SK-N-SH (cell line): ENCODE results near the gene MID1IP1. TPM values are rescaled to one million over a fixed set of nuclear protein-coding genes. Genes with fewer than 3 reads are reported as not detected.
A peak's percentile ranks its signal among the peaks of the same experiment; 100 is the strongest.

ENCODE experiments used
- ELF1 ChIP-seq: IDR thresholded peaks from 2 replicates; pipeline ENCODE4 v1.4.0; 2012
- FOSL2 ChIP-seq: IDR thresholded peaks from 2 replicates; pipeline ENCODE4 v1.4.0; 2012; ENCODE audit warnings: low read depth, mild to moderate bottlenecking, moderate library complexity, borderline replicate concordance
- FOXM1 ChIP-seq: IDR thresholded peaks from 2 replicates; pipeline ENCODE4 v1.4.0; 2012; ENCODE audit warnings: low read depth, mild to moderate bottlenecking
- GABPA ChIP-seq: IDR thresholded peaks from 2 replicates; pipeline ENCODE4 v1.4.0; 2012; ENCODE audit warnings: low read depth, mild to moderate bottlenecking
- GATA2 ChIP-seq: sonication (generic); formaldehyde crosslinking; IDR thresholded peaks from 2 replicates; pipeline ENCODE4 v1.5.0; 2020; ENCODE audit warnings: mild to moderate bottlenecking, missing genetic modification reagents
- JUND ChIP-seq: IDR thresholded peaks from 2 replicates; pipeline ENCODE4 v1.4.0; 2012
- MEF2A ChIP-seq: IDR thresholded peaks from 2 replicates; pipeline ENCODE4 v1.4.0; 2012; ENCODE audit warnings: low read depth, borderline replicate concordance
- MXI1 ChIP-seq: IDR thresholded peaks from 2 replicates; pipeline ENCODE4 v1.6.1; 2012; ENCODE audit warnings: mild to moderate bottlenecking, low read depth, low read length, improper control_type of control experiment
- RXRA ChIP-seq: IDR thresholded peaks from 2 replicates; pipeline ENCODE4 v1.4.0; 2012; ENCODE audit warnings: low read depth, mild to moderate bottlenecking, borderline replicate concordance
- SIN3A ChIP-seq: IDR thresholded peaks from 2 replicates; pipeline ENCODE4 v1.6.1; 2012; ENCODE audit warnings: low read depth, mild to moderate bottlenecking, low read length, moderate library complexity, borderline replicate concordance
- SMC3 ChIP-seq: IDR thresholded peaks from 2 replicates; pipeline ENCODE4 v1.6.1; 2012; ENCODE audit warnings: low read depth, low read length, improper control_type of control experiment
- TAF1 ChIP-seq: IDR thresholded peaks from 2 replicates; pipeline ENCODE4 v1.6.1; 2012; ENCODE audit warnings: low read depth, mild to moderate bottlenecking, low read length, moderate library complexity, borderline replicate concordance
- TEAD4 ChIP-seq: IDR thresholded peaks from 2 replicates; pipeline ENCODE4 v1.4.0; 2012; ENCODE audit warnings: mild to moderate bottlenecking, borderline replicate concordance; ENCODE audit not compliant: insufficient read depth
- YY1 ChIP-seq: IDR thresholded peaks from 2 replicates; pipeline ENCODE4 v1.4.0; 2012; ENCODE audit warnings: low read depth, mild to moderate bottlenecking
- polyA plus RNA-seq, 3 experiments: library from polyadenylated mRNA; depleted of rRNA; stranded (reverse); fragments of >200 nt; gene quantifications; 2 replicates each; pipeline ENCODE4 v1.2.3, GENCODE V29; 2012
- TF ChIP-seq, protein P1 (sequence below): fragments of 150-350 bp; IDR thresholded peaks from 2 replicates; pipeline ENCODE4 v1.6.1; 2016; ENCODE audit warnings: mild to moderate bottlenecking, low read depth, low read length
- TF ChIP-seq, protein P2 (sequence below): IDR thresholded peaks from 2 replicates; pipeline ENCODE4 v1.4.0; 2012; ENCODE audit warnings: low read depth, borderline replicate concordance
- TF ChIP-seq, protein P3 (sequence below): IDR thresholded peaks from 2 replicates; pipeline ENCODE4 v1.4.0; 2012; ENCODE audit warnings: low read depth
- TF ChIP-seq, protein P4 (sequence below): fragments of 200-600 bp; sonication (generic); IDR thresholded peaks from 2 replicates; pipeline ENCODE4 v1.6.1; 2017; ENCODE audit warnings: antibody characterized with exemption, mild to moderate bottlenecking, moderate library complexity
- TF ChIP-seq, protein P5 (sequence below): IDR thresholded peaks from 2 replicates; pipeline ENCODE4 v1.4.0; 2012; ENCODE audit warnings: low read depth, borderline replicate concordance

The MID1IP1 gene
- polyA plus RNA-seq, 1 of the 3 experiments (the other 2 are of a cell fraction), result 35.4 TPM

GRCh38 chrX:38754102-38754790 lies 47.0 kb upstream of the MID1IP1 start (continued):
- TF ChIP-seq GABPA (no peak), MEF2A (no peak), FOXM1 (no peak), JUND (no peak), FOSL2 (no peak), RXRA (no peak), MXI1 (no peak), SMC3 (peak; percentile 58), YY1 (no peak), TEAD4 (no peak), SIN3A (no peak), TAF1 (no peak), GATA2 (peak; percentile 61; the same call in 1 of the 2 replicates), ELF1 (no peak)
- TF ChIP-seq, protein P1, sequence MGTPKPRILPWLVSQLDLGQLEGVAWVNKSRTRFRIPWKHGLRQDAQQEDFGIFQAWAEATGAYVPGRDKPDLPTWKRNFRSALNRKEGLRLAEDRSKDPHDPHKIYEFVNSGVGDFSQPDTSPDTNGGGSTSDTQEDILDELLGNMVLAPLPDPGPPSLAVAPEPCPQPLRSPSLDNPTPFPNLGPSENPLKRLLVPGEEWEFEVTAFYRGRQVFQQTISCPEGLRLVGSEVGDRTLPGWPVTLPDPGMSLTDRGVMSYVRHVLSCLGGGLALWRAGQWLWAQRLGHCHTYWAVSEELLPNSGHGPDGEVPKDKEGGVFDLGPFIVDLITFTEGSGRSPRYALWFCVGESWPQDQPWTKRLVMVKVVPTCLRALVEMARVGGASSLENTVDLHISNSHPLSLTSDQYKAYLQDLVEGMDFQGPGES, result no peak
- TF ChIP-seq, protein P2, sequence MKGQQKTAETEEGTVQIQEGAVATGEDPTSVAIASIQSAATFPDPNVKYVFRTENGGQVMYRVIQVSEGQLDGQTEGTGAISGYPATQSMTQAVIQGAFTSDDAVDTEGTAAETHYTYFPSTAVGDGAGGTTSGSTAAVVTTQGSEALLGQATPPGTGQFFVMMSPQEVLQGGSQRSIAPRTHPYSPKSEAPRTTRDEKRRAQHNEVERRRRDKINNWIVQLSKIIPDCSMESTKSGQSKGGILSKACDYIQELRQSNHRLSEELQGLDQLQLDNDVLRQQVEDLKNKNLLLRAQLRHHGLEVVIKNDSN, result no peak
- TF ChIP-seq, protein P3, sequence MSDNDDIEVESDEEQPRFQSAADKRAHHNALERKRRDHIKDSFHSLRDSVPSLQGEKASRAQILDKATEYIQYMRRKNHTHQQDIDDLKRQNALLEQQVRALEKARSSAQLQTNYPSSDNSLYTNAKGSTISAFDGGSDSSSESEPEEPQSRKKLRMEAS, result no peak
- TF ChIP-seq, protein P4, sequence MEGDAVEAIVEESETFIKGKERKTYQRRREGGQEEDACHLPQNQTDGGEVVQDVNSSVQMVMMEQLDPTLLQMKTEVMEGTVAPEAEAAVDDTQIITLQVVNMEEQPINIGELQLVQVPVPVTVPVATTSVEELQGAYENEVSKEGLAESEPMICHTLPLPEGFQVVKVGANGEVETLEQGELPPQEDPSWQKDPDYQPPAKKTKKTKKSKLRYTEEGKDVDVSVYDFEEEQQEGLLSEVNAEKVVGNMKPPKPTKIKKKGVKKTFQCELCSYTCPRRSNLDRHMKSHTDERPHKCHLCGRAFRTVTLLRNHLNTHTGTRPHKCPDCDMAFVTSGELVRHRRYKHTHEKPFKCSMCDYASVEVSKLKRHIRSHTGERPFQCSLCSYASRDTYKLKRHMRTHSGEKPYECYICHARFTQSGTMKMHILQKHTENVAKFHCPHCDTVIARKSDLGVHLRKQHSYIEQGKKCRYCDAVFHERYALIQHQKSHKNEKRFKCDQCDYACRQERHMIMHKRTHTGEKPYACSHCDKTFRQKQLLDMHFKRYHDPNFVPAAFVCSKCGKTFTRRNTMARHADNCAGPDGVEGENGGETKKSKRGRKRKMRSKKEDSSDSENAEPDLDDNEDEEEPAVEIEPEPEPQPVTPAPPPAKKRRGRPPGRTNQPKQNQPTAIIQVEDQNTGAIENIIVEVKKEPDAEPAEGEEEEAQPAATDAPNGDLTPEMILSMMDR, result peak; percentile 75
- TF ChIP-seq, protein P5, sequence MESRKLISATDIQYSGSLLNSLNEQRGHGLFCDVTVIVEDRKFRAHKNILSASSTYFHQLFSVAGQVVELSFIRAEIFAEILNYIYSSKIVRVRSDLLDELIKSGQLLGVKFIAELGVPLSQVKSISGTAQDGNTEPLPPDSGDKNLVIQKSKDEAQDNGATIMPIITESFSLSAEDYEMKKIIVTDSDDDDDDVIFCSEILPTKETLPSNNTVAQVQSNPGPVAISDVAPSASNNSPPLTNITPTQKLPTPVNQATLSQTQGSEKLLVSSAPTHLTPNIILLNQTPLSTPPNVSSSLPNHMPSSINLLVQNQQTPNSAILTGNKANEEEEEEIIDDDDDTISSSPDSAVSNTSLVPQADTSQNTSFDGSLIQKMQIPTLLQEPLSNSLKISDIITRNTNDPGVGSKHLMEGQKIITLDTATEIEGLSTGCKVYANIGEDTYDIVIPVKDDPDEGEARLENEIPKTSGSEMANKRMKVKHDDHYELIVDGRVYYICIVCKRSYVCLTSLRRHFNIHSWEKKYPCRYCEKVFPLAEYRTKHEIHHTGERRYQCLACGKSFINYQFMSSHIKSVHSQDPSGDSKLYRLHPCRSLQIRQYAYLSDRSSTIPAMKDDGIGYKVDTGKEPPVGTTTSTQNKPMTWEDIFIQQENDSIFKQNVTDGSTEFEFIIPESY, result no peak
- TF ChIP-seq, all 33 proteins: peak for 5
